CD4-positive, alpha-beta T cell (primary cell): ENCODE data around the gene ELMO2. TPM values are rescaled to one million over a fixed set of nuclear protein-coding genes. Genes with fewer than 3 reads are reported as not detected.
A peak's percentile ranks its signal among the peaks of the same experiment; 100 is the strongest.

ENCODE experiments used
- ATAC-seq: fragments of 200-7000 bp; cut with Tn5 transposase; one replicate; pipeline ENCODE4 v1.10.0; 2022; ENCODE audit warnings: mild to moderate bottlenecking; ENCODE audit not compliant: poor library complexity
- CTCF ChIA-PET: fragments of 350-600 bp; sonication (Branson Sonifier 250); formaldehyde crosslinking; loops from one replicate; lab custom pipeline; 2021; ENCODE audit warnings: antibody characterized with exemption, inconsistent platforms; lab: Charles Lee
- POLR2A ChIA-PET: fragments of 350-600 bp; sonication (Branson Sonifier 250); formaldehyde crosslinking; loops from one replicate; lab custom pipeline; 2021; ENCODE audit warnings: antibody characterized with exemption, inconsistent platforms; lab: Charles Lee
- DNase-seq, 14 experiments: peaks; one replicate each; pipeline ENCODE4 v3.0.0-alpha.2; 2013 to 2020; ENCODE audit warnings: mixed read lengths in 2 of 14
- H3K27ac ChIP-seq, 2 donors: one replicate each; pipeline versions ENCODE4 v1.5.1 to v1.7.0; 2013; ENCODE audit warnings: low read length in 2 of 2, low read depth in 1 of 2, mild to moderate bottlenecking in 1 of 2
- H3K27me3 ChIP-seq, 2 experiments: 1 replicate in 1 of 2; 2 replicates in 1 of 2; pipeline versions ENCODE4 v1.6.1 to v1.7.0; 2013; ENCODE audit warnings: low read length in 2 of 2, control low read depth in 1 of 2, mild to moderate bottlenecking in 1 of 2, moderate library complexity in 1 of 2; ENCODE audit not compliant: insufficient read depth in 2 of 2, control insufficient read depth in 1 of 2
- H3K36me3 ChIP-seq: one replicate; pipeline ENCODE4 v1.6.1; 2013; ENCODE audit warnings: low read length, control low read depth; ENCODE audit not compliant: insufficient read depth
- H3K4me1 ChIP-seq: one replicate; pipeline ENCODE4 v1.6.1; 2013; ENCODE audit warnings: low read length, control low read depth; ENCODE audit not compliant: insufficient read depth
- H3K4me3 ChIP-seq: one replicate; pipeline ENCODE4 v1.5.1; 2013; ENCODE audit warnings: mild to moderate bottlenecking, low read length, moderate library complexity
- H3K9me3 ChIP-seq, 2 experiments: 1 replicate in 1 of 2; 2 replicates in 1 of 2; pipeline versions ENCODE4 v1.6.1 to v1.7.0; 2013; ENCODE audit warnings: low read length in 2 of 2, mild to moderate bottlenecking in 2 of 2, control low read depth in 1 of 2, moderate library complexity in 1 of 2; ENCODE audit not compliant: control insufficient read depth in 1 of 2, insufficient read depth in 1 of 2
- H3K27ac Mint-ChIP-seq: one replicate; pipeline ENCODE4 v1.8.0; 2020; ENCODE audit warnings: mixed read lengths
- H3K27me3 Mint-ChIP-seq: one replicate; pipeline ENCODE4 v1.8.0; 2021; ENCODE audit warnings: mixed read lengths
- H3K36me3 Mint-ChIP-seq: one replicate; pipeline ENCODE4 v1.8.0; 2021; ENCODE audit warnings: low read depth, mixed read lengths
- H3K4me1 Mint-ChIP-seq: one replicate; pipeline ENCODE4 v1.8.0; 2021; ENCODE audit warnings: low read depth, mixed read lengths
- H3K4me3 Mint-ChIP-seq: one replicate; pipeline ENCODE4 v1.8.0; 2020; ENCODE audit warnings: mild to moderate bottlenecking, mixed read lengths
- H3K9me3 Mint-ChIP-seq: one replicate; pipeline ENCODE4 v1.8.0; 2020; ENCODE audit warnings: mixed read lengths
- intact Hi-C, 2 experiments: fragments of 100-400 bp; cut with DNase I in 1 of 2; cut with micrococcal nuclease in 1 of 2; formaldehyde crosslinking; loops; one replicate each; pipeline versions ENCODE4 v1.15.1 to v1.9.0; 2023 to 2025; cut with DNase I, micrococcal nuclease
- total RNA-seq, 174 experiments: library from RNA in 2 of 174; stranded (reverse) in 2 of 174; gene quantifications; one replicate each; pipeline ENCODE4 v1.2.3 and lab custom pipeline; 2021 to 2026
- TF ChIP-seq, protein P1 (sequence below): fragments of 200-600 bp; IDR thresholded peaks from one replicate; pipeline ENCODE4 v1.8.0; 2022; ENCODE audit warnings: antibody characterized with exemption, mild to moderate bottlenecking

Gene ELMO2
- total RNA-seq, 2 experiments from 2014 or later = 85.6 TPM

DNA sequence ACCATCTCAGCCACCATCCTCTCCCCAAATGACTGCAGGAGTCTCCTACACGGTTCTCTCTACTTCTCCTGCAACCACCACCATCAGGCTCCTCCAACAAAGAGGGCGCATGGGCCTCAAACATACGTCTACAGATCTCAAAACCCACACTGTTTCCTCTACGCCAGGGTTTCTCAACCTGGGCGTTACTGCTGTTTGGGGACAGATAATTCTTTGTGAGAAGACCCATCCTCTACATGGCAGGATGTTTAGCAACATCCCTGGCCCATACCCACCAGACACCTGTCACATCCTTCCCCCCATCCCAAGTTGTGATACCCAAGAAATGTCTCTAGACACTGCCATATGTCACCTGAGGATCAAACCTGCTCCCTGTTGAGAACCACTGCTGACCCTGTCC, 45.0 kb downstream of the ELMO2 start:
- H3K36me3 Mint-ChIP-seq = peaks cover 61% of the 10 kb centered on the region
- Histone ChIP-seq H3K27me3 (no peaks in the 10 kb centered on the region), H3K36me3 (peaks cover 32% of the 10 kb centered on the region), H3K9me3 (no peaks in the 10 kb centered on the region), H3K4me1 (peaks cover 96% of the 10 kb centered on the region), H3K27ac (peak overlapping the region; percentile 56 to 57), H3K4me3 (peak overlapping the region; percentile 8)
- ATAC-seq (peak; percentile 50), DNase-seq (peak in 10 of 14 experiments; percentile 14 to 75 (median 44))
- H3K4me3 Mint-ChIP-seq = peak overlapping the region; percentile 67
- H3K9me3 Mint-ChIP-seq = no peaks in the 10 kb centered on the region
- peak overlapping the region; percentile 84 for H3K27ac Mint-ChIP-seq
- intact Hi-C loops = loop anchor here in 1 of 2 experiments (5.0 to 10.0 kb wide), 4 partner anchors 54 to 557 kb away; partner anchors contain the start of genes CDH22, PCIF1 and ZNF335
- CTCF ChIA-PET = no interaction called here
- H3K4me1 Mint-ChIP-seq = peaks cover 87% of the 10 kb centered on the region
- no peaks in the 10 kb centered on the region for H3K27me3 Mint-ChIP-seq
- TF ChIP-seq, protein P1, sequence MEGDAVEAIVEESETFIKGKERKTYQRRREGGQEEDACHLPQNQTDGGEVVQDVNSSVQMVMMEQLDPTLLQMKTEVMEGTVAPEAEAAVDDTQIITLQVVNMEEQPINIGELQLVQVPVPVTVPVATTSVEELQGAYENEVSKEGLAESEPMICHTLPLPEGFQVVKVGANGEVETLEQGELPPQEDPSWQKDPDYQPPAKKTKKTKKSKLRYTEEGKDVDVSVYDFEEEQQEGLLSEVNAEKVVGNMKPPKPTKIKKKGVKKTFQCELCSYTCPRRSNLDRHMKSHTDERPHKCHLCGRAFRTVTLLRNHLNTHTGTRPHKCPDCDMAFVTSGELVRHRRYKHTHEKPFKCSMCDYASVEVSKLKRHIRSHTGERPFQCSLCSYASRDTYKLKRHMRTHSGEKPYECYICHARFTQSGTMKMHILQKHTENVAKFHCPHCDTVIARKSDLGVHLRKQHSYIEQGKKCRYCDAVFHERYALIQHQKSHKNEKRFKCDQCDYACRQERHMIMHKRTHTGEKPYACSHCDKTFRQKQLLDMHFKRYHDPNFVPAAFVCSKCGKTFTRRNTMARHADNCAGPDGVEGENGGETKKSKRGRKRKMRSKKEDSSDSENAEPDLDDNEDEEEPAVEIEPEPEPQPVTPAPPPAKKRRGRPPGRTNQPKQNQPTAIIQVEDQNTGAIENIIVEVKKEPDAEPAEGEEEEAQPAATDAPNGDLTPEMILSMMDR = no peak
- POLR2A ChIA-PET = interaction anchor here (1.2 kb wide), 1 partner anchor 12 kb away, joined by 3 read pairs; no protein-coding TSS in a partner anchor

DNA sequence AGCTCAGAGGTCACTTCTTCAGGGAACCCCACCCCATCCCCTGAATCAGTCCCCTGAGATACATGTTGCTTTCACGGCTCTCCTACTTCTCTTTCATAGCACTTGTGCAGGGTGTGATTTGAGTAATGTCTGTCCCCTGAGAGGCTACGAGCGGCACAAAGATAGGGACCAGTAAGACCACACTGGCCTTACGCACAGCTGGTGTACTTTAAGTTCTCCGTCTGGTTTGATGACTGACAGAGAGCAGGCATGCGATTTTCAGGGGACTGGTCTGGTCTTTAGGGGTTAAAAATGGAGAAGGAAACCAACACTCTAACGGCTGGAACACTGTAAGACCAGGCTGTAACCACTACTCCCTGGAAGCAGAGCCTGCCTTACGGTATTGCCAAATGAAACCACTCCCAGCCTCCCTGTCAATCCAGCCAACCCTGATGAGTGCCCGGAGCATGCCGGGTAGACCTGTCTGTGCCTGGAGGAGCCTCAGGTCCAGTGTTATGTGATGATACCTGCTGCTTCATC, 47.1 kb downstream of the ELMO2 start:
- ChIA-PET POLR2A (interaction anchor here (1.6 kb wide), 1 partner anchor 11 kb away, joined by 3 read pairs; no protein-coding TSS in a partner anchor), CTCF (no interaction called here)
- Mint-ChIP-seq H3K27me3 (no peaks in the 10 kb centered on the region), H3K4me3 (no peak overlapping the region), H3K27ac (peak overlapping the region; percentile 80), H3K9me3 (no peaks in the 10 kb centered on the region), H3K4me1 (peaks cover 75% of the 10 kb centered on the region), H3K36me3 (peaks cover 64% of the 10 kb centered on the region)
- Histone ChIP-seq H3K4me1 (peaks cover 85% of the 10 kb centered on the region), H3K27me3 (no peaks in the 10 kb centered on the region), H3K9me3 (no peaks in the 10 kb centered on the region), H3K27ac (peak overlapping the region; percentile 4 to 16), H3K36me3 (peaks cover 41% of the 10 kb centered on the region), H3K4me3 (no peak overlapping the region)
- TF ChIP-seq, protein P1 = no peak
- ATAC-seq (no peak), DNase-seq (no peak)
- intact Hi-C loops = no loop called here

DNA sequence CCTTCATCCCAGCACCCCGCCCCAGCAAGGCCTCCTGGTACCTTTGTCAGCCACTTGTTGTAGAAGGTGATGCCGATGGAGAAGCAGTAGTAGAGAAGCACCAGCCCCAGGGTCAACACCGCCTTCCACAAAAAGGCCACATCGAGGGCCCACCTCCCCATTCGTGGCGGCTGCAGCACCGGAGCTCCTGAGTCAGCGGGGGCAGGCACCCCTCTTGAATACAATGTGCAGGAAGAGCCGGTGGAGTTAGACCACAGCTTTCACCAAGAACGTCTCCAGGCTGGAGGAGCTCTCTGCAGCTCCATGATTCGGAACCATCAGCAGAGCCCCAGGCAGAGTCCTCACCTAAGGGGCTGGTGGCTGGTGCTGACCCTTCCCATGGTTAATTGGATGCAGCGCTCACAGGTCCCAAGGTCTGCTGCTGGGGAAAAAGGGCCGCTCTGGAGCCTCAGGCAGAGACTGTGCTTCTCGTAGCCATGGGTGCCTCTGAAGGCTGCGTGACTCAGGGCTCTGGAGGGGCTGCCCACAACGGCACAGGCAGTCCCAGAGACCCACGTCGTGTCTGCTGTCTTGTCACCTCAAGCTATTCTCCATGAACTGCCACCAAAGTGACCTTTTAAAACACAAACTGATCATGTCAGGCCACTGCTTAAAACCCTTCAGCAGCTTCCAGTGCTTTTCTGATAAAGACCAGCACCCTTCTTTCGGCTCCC, 47.9 kb downstream of the ELMO2 start:
- H3K36me3 Mint-ChIP-seq = peaks cover 67% of the 10 kb centered on the region
- peaks cover 45% of the 10 kb centered on the region for H3K36me3 ChIP-seq
- intact Hi-C loops = no loop called here
- H3K9me3 Mint-ChIP-seq = no peaks in the 10 kb centered on the region
- no peak overlapping the region for H3K27ac ChIP-seq
- no peaks in the 10 kb centered on the region for H3K27me3 Mint-ChIP-seq
- no peaks in the 10 kb centered on the region for H3K27me3 ChIP-seq
- H3K9me3 ChIP-seq = no peaks in the 10 kb centered on the region
- CTCF ChIA-PET = interaction anchor here (1.5 kb wide), 1 partner anchor 9 kb away, joined by 4 read pairs; no protein-coding TSS in a partner anchor
- no peak overlapping the region for H3K4me3 Mint-ChIP-seq
- H3K27ac Mint-ChIP-seq = peak overlapping the region; percentile 80
- DNase-seq (no peak), ATAC-seq (no peak)
- POLR2A ChIA-PET = interaction anchor here (0.9 to 1.6 kb wide), 3 partner anchors 12 to 48 kb away, joined by 3 to 5 read pairs (median 5); partner anchors contain the start of gene ELMO2
- H3K4me1 Mint-ChIP-seq = peaks cover 69% of the 10 kb centered on the region
- H3K4me3 ChIP-seq = no peak overlapping the region
- peaks cover 79% of the 10 kb centered on the region for H3K4me1 ChIP-seq
- TF ChIP-seq, protein P1 = no peak
